Type B pancreatic cell (in vitro differentiated cells): ENCODE measurements around the gene RMDN3. TPM values are rescaled to one million over a fixed set of nuclear protein-coding genes. Genes with fewer than 3 reads are reported as not detected.

Experiments used
- DNase-seq: peaks from one replicate; pipeline ENCODE4 v3.0.0; 2021; ENCODE audit warnings: mixed read lengths; ENCODE audit not compliant: unreplicated experiment; ENCODE audit errors: extremely low spot score
- H3K27ac Mint-ChIP-seq: 2 replicates; pipeline ENCODE4 v1.8.0; 2021; ENCODE audit warnings: mild to moderate bottlenecking, mixed read lengths
- H3K27me3 Mint-ChIP-seq: 2 replicates; pipeline ENCODE4 v1.8.0; 2021; ENCODE audit warnings: mixed read lengths
- H3K36me3 Mint-ChIP-seq: 2 replicates; pipeline ENCODE4 v1.8.0; 2021; ENCODE audit warnings: mixed read lengths
- H3K4me1 Mint-ChIP-seq: one replicate; pipeline ENCODE4 v1.8.0; 2021; ENCODE audit warnings: mixed read lengths; ENCODE audit not compliant: unreplicated experiment
- H3K4me3 Mint-ChIP-seq: 2 replicates; pipeline ENCODE4 v1.8.0; 2021; ENCODE audit warnings: mild to moderate bottlenecking, mixed read lengths
- H3K9me3 Mint-ChIP-seq: 2 replicates; pipeline ENCODE4 v1.8.0; 2021; ENCODE audit warnings: mixed read lengths
- CTCF ChIP-seq: fragments of 200-600 bp; sonication (generic); conservative IDR thresholded peaks from 2 replicates; pipeline ENCODE4 v1.5.0; 2021; ENCODE audit warnings: antibody characterized with exemption, mild to moderate bottlenecking
- total RNA-seq: library from RNA; stranded (reverse); gene quantifications from 2 replicates; pipeline ENCODE4 v1.2.1, GENCODE V29; 2021; ENCODE audit warnings: low replicate concordance

RMDN3 gene
- total RNA-seq, 1 donor from 2014 or later, result 32.0 TPM

GRCh38 chr15:40739047-40739446, 16.0 kb downstream of the RMDN3 start:
- DNase-seq, result no peak
- Mint-ChIP-seq H3K27me3 (no peaks in the 10 kb centered on the region), H3K9me3 (no peaks in the 10 kb centered on the region), H3K36me3 (peaks cover 3% of the 10 kb centered on the region), H3K4me1 (peaks cover 4% of the 10 kb centered on the region), H3K4me3 (no peak overlapping the region), H3K27ac (no peak overlapping the region)
- TF ChIP-seq CTCF, result no peak

- Mint-ChIP-seq H3K27me3 (no peaks in the 10 kb centered on the region), H3K4me1 (no peaks in the 10 kb centered on the region), H3K9me3 (no peaks in the 10 kb centered on the region), H3K4me3 (no peak overlapping the region), H3K36me3 (peaks cover 3% of the 10 kb centered on the region), H3K27ac (no peak overlapping the region)
- no peak for TF ChIP-seq CTCF
- DNase-seq, result no peak
Measured at GRCh38 chr15:40737048-40737447, 18.0 kb downstream of the RMDN3 start.

- H3K27me3 Mint-ChIP-seq, result no peaks in the 10 kb centered on the region
- peaks cover 3% of the 10 kb centered on the region for H3K36me3 Mint-ChIP-seq
- H3K4me1 Mint-ChIP-seq, result no peaks in the 10 kb centered on the region
- H3K27ac Mint-ChIP-seq, result no peak overlapping the region
- no peak overlapping the region for H3K4me3 Mint-ChIP-seq
- no peak for TF ChIP-seq CTCF
- no peaks in the 10 kb centered on the region for H3K9me3 Mint-ChIP-seq
- no peak for DNase-seq
Measured at GRCh38 chr15:40736575-40736974, 18.5 kb downstream of the RMDN3 start.

- DNase-seq, result no peak
- Mint-ChIP-seq H3K4me3 (no peak overlapping the region), H3K36me3 (peaks cover 16% of the 10 kb centered on the region), H3K27ac (no peak overlapping the region), H3K4me1 (no peaks in the 10 kb centered on the region), H3K9me3 (no peaks in the 10 kb centered on the region), H3K27me3 (no peaks in the 10 kb centered on the region)
- no peak for TF ChIP-seq CTCF
Measured at GRCh38 chr15:40731034-40731433, 24.0 kb downstream of the RMDN3 start.

GRCh38 chr15:40723919-40724318, 31.1 kb downstream of the RMDN3 start:
- Mint-ChIP-seq H3K4me1 (no peaks in the 10 kb centered on the region), H3K27ac (no peak overlapping the region), H3K36me3 (peaks cover 5% of the 10 kb centered on the region), H3K9me3 (no peaks in the 10 kb centered on the region), H3K4me3 (no peak overlapping the region), H3K27me3 (no peaks in the 10 kb centered on the region)
- no peak for TF ChIP-seq CTCF
- DNase-seq, result no peak

- no peaks in the 10 kb centered on the region for H3K36me3 Mint-ChIP-seq
- DNase-seq, result no peak
- no peak overlapping the region for H3K27ac Mint-ChIP-seq
- no peak for TF ChIP-seq CTCF
- H3K27me3 Mint-ChIP-seq, result no peaks in the 10 kb centered on the region
- H3K4me3 Mint-ChIP-seq, result no peak overlapping the region
- no peaks in the 10 kb centered on the region for H3K4me1 Mint-ChIP-seq
- no peaks in the 10 kb centered on the region for H3K9me3 Mint-ChIP-seq
Measured at GRCh38 chr15:40722934-40723333, 32.1 kb downstream of the RMDN3 start.
